Naive B cell (primary cell): ENCODE results near the gene PCSK2. TPM values are rescaled to one million over a fixed set of nuclear protein-coding genes. Genes with fewer than 3 reads are reported as not detected.
A peak's percentile ranks its signal among the peaks of the same experiment; 100 is the strongest.

Experiments
- ATAC-seq, 2 donors: fragments of 150-1000 bp; cut with Tn5 transposase; 2 replicates each; pipeline ENCODE4 v1.10.0; 2021; ENCODE audit warnings: low read depth in 2 of 2, mild to moderate bottlenecking in 2 of 2, moderate library complexity in 2 of 2
- DNase-seq: peaks from one replicate; pipeline ENCODE4 v3.0.0; 2022
- H3K27ac Mint-ChIP-seq, 6 donors: one replicate each; pipeline ENCODE4 v1.8.0; 2020 to 2022; ENCODE audit warnings: mild to moderate bottlenecking in 6 of 6, mixed read lengths in 6 of 6, moderate library complexity in 5 of 6, inconsistent platforms in 2 of 6
- H3K27me3 Mint-ChIP-seq, 3 donors: one replicate each; pipeline ENCODE4 v1.8.0; 2021 to 2022; ENCODE audit warnings: mixed read lengths in 3 of 3, mild to moderate bottlenecking in 1 of 3
- H3K36me3 Mint-ChIP-seq, 2 donors: one replicate each; pipeline ENCODE4 v1.8.0; 2020 to 2022; ENCODE audit warnings: mixed read lengths in 2 of 2, inconsistent platforms in 1 of 2, mild to moderate bottlenecking in 1 of 2
- H3K4me1 Mint-ChIP-seq, 3 donors: one replicate each; pipeline ENCODE4 v1.8.0; 2020 to 2022; ENCODE audit warnings: mixed read lengths in 3 of 3, inconsistent platforms in 1 of 3, mild to moderate bottlenecking in 1 of 3, moderate library complexity in 1 of 3
- H3K4me3 Mint-ChIP-seq, 8 donors: one replicate each; pipeline ENCODE4 v1.8.0; 2020 to 2022; ENCODE audit warnings: mild to moderate bottlenecking in 8 of 8, mixed read lengths in 8 of 8, moderate library complexity in 8 of 8, inconsistent platforms in 2 of 8
- H3K9me3 Mint-ChIP-seq, 7 donors: one replicate each; pipeline ENCODE4 v1.8.0; 2020 to 2022; ENCODE audit warnings: mixed read lengths in 7 of 7, mild to moderate bottlenecking in 5 of 7, inconsistent platforms in 2 of 7, moderate library complexity in 1 of 7
- polyA plus RNA-seq, 6 donors: library from polyadenylated mRNA; unstranded; fragments of 300-500 nt; fragmentation: Illumina TruSeq; gene quantifications; one replicate each; pipeline ENCODE4 v1.2.3, GENCODE V29; 2021; ENCODE audit warnings: low read depth in 6 of 6

PCSK2 gene
- polyA plus RNA-seq, 6 donors from 2014 or later = not detected

DNA sequence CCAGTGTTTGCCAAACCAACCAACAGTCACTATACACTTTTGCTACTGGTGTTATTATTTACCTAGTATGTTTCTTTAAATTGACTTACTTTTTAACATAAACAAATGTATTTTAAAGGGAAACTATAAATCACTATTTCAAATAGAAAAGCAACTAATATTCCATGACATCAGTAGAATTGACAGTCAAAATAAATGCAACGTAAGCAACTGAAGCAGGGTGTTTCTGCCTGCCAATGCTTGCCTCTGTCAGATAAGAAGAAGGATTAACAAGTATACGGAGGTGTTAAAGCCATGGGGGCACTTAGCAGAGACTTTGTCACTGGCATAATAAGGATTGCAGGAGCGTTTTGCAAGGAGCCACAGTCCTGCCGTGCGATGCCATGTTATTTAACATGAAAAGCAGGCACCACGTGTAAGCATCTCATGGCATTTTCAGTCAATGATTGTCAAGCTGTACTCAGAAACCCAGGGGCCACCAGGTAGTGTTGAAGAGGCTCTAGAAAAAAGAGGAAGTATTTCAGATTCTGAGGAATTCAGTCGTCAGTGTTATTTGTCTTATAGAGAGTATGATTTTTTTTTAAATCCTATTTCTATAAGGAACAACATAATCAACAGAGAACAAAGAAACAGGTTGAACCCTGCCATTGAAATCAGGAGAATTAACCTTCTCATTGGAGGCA, 172.6 kb downstream of the PCSK2 start:
- H3K4me1 Mint-ChIP-seq = no peaks in the 10 kb centered on the region
- no peak overlapping the region for H3K4me3 Mint-ChIP-seq
- H3K9me3 Mint-ChIP-seq = peaks cover 0 to 10% (median 0%) of the 10 kb centered on the region in 7 donors
- no peaks in the 10 kb centered on the region for H3K36me3 Mint-ChIP-seq
- no peak overlapping the region for H3K27ac Mint-ChIP-seq
- H3K27me3 Mint-ChIP-seq = peaks cover 6 to 13% (median 10%) of the 10 kb centered on the region in 3 donors
- ATAC-seq = no peak
- no peak for DNase-seq

GRCh38 chr20:17403461-17403860, 176.6 kb downstream of the PCSK2 start:
- no peak for DNase-seq

DNA sequence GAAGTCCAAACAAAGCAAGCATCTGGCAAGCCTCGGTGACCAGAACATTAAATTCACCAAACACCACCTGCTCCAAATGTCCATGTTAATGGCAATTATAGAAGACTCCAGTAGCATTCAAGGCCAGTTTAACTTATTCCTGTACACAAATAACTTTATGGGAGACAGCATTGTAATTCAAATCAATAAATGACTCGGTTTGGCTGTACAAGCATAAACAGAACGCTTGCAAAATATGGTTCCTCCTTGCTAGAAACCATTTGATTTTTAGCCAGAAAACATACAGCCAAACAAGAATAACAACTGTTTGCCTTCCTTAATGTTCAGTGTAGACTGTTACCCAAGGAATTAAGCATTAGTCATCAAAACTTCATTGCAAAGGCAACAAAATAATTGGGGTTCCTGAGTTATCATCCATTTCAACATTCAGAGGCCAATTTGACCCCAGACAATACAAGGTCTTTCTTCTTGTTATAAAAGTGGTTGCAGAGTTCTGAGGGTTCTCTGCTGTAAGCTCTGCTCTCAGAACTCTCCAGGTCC, 179.3 kb downstream of the PCSK2 start:
- ATAC-seq (no peak), DNase-seq (no peak)
- Mint-ChIP-seq H3K4me3 (no peak overlapping the region), H3K36me3 (no peaks in the 10 kb centered on the region), H3K27ac (peak overlapping the region in 1 of 6 donors; percentile 7), H3K27me3 (peaks cover 0 to 10% (median 6%) of the 10 kb centered on the region in 3 donors), H3K9me3 (peaks cover 0 to 8% (median 0%) of the 10 kb centered on the region in 7 donors), H3K4me1 (no peaks in the 10 kb centered on the region)

More at GRCh38 chr20:17403461-17403860, 176.6 kb downstream of the PCSK2 start:
- Mint-ChIP-seq H3K27me3 (peaks cover 5 to 10% (median 6%) of the 10 kb centered on the region in 3 donors), H3K4me3 (no peak overlapping the region), H3K36me3 (no peaks in the 10 kb centered on the region), H3K4me1 (no peaks in the 10 kb centered on the region), H3K9me3 (peaks cover 0 to 10% (median 0%) of the 10 kb centered on the region in 7 donors), H3K27ac (no peak overlapping the region)
- ATAC-seq = no peak

GRCh38 chr20:17407550-17407949, 180.7 kb downstream of the PCSK2 start:
- H3K4me3 Mint-ChIP-seq = no peak overlapping the region
- DNase-seq (no peak), ATAC-seq (no peak)
- no peaks in the 10 kb centered on the region for H3K4me1 Mint-ChIP-seq
- H3K27ac Mint-ChIP-seq = no peak overlapping the region
- H3K9me3 Mint-ChIP-seq = peaks cover 0 to 4% (median 0%) of the 10 kb centered on the region in 7 donors
- H3K27me3 Mint-ChIP-seq = peaks cover 0 to 10% (median 6%) of the 10 kb centered on the region in 3 donors
- H3K36me3 Mint-ChIP-seq = no peaks in the 10 kb centered on the region

GRCh38 chr20:17417225-17417624, 190.4 kb downstream of the PCSK2 start:
- H3K9me3 Mint-ChIP-seq = peaks cover 3 to 28% (median 11%) of the 10 kb centered on the region in 7 donors
- H3K4me1 Mint-ChIP-seq = no peaks in the 10 kb centered on the region
- no peak overlapping the region for H3K27ac Mint-ChIP-seq
- peaks cover 6 to 14% (median 7%) of the 10 kb centered on the region in 3 donors for H3K27me3 Mint-ChIP-seq
- no peak for ATAC-seq
- peaks cover 0 to 8% of the 10 kb centered on the region in 2 donors for H3K36me3 Mint-ChIP-seq
- DNase-seq = no peak
- no peak overlapping the region for H3K4me3 Mint-ChIP-seq

DNA sequence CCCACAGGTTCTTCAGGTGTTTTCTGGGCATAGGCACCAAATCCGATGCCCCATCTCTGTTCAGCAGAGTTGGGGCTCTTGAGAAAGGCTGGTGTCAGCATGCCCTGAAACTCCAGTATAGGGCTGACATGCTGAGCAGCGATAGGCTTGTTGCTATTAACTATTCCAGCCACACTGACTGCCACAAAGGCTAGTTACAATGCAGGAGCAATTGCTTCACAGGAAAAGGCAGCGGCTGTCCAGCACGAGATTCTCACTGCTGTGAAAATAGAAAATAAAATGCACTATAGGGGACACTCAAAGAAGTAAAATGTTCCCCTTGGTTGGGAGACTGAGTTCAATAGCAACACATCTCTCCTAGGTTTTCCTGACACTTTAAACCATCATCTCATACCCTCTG, 191.9 kb downstream of the PCSK2 start:
- H3K9me3 Mint-ChIP-seq = peaks cover 3 to 24% (median 11%) of the 10 kb centered on the region in 7 donors
- no peaks in the 10 kb centered on the region for H3K4me1 Mint-ChIP-seq
- no peak for ATAC-seq
- H3K27me3 Mint-ChIP-seq = peaks cover 6 to 14% (median 7%) of the 10 kb centered on the region in 3 donors
- H3K27ac Mint-ChIP-seq = no peak overlapping the region
- no peak overlapping the region for H3K4me3 Mint-ChIP-seq
- H3K36me3 Mint-ChIP-seq = peaks cover 0 to 6% of the 10 kb centered on the region in 2 donors
- no peak for DNase-seq

- Mint-ChIP-seq H3K27me3 (peaks cover 6 to 22% (median 7%) of the 10 kb centered on the region in 3 donors), H3K27ac (no peak overlapping the region), H3K9me3 (peaks cover 3 to 17% (median 7%) of the 10 kb centered on the region in 7 donors), H3K4me1 (no peaks in the 10 kb centered on the region), H3K4me3 (no peak overlapping the region), H3K36me3 (no peaks in the 10 kb centered on the region)
- ATAC-seq = no peak
- DNase-seq = no peak
Measured at GRCh38 chr20:17419479-17420041, 192.7 kb downstream of the PCSK2 start.

GRCh38 chr20:17421493-17421892, 194.7 kb downstream of the PCSK2 start:
- ATAC-seq = no peak
- DNase-seq = no peak
- Mint-ChIP-seq H3K27ac (no peak overlapping the region), H3K36me3 (no peaks in the 10 kb centered on the region), H3K27me3 (peaks cover 6 to 22% (median 7%) of the 10 kb centered on the region in 3 donors), H3K4me3 (no peak overlapping the region), H3K4me1 (no peaks in the 10 kb centered on the region), H3K9me3 (peaks cover 0 to 3% (median 0%) of the 10 kb centered on the region in 7 donors)

DNA sequence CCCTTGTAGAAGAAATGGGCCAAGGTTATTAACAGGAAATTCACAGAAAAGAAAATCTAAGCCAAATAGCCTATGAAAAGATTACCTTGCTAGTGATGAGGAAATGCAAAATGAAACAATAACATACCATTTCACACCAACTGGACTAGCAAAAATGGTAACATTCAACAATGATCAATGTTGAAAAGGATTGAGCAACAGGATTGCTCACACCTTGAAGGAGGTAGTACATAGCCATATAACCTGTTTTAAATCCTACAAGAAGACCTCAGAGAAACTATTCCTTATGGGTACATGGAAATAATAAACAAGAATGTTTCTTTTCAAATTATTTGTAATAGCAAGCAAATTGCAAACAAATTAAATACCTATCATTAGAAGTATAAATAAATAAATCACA, 196.9 kb downstream of the PCSK2 start:
- Mint-ChIP-seq H3K4me1 (no peaks in the 10 kb centered on the region), H3K27ac (no peak overlapping the region), H3K4me3 (no peak overlapping the region), H3K36me3 (no peaks in the 10 kb centered on the region), H3K27me3 (peaks cover 0 to 8% (median 6%) of the 10 kb centered on the region in 3 donors), H3K9me3 (peaks cover 0 to 3% (median 0%) of the 10 kb centered on the region in 7 donors)
- ATAC-seq = no peak
- DNase-seq = no peak

GRCh38 chr20:17427638-17428037, 200.8 kb downstream of the PCSK2 start:
- Mint-ChIP-seq H3K4me1 (no peaks in the 10 kb centered on the region), H3K27ac (no peak overlapping the region), H3K27me3 (peaks cover 4 to 21% (median 19%) of the 10 kb centered on the region in 3 donors), H3K36me3 (no peaks in the 10 kb centered on the region), H3K4me3 (no peak overlapping the region), H3K9me3 (peaks cover 0 to 3% (median 0%) of the 10 kb centered on the region in 7 donors)
- DNase-seq (no peak), ATAC-seq (no peak)

DNA sequence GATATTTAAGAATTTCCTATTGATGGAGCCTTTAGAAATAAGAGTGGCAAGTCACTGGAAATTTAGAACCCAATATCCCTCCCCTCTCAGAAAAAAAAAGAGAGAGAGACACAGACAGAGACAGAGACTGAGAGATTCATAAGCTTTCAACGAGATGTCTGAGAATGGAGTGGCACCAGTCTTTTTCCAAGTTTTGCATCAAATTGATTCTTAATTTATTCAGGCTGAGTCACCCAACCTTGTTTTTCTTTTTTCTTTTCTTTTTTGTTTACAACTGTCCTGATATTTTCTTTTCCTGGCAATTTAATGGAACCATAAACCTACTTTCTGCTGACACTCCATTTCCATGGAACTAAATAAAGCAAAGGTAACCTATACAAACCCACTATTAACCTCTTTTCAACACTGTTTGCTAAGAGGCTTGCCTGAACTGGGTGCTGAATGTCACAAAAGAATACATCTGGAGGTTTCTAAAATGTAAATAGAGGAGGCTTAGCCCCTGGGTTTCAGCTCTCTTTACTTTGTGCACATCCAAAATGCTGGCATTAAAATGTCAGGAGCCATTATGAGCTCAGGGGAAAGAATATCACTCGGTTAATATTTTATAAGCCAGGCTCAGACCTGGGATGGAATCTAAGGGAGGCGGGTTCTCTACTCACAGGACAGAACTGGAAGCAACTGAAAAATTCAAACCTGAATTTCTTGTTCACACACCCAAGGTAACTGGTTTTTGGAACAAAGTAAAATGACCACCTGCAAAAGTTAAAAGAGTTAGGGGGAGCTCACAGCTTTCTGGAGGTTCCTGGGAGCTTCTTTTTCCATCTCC, 203.5 kb downstream of the PCSK2 start:
- ATAC-seq = no peak
- peaks cover 8 to 26% (median 24%) of the 10 kb centered on the region in 3 donors for H3K27me3 Mint-ChIP-seq

DNA sequence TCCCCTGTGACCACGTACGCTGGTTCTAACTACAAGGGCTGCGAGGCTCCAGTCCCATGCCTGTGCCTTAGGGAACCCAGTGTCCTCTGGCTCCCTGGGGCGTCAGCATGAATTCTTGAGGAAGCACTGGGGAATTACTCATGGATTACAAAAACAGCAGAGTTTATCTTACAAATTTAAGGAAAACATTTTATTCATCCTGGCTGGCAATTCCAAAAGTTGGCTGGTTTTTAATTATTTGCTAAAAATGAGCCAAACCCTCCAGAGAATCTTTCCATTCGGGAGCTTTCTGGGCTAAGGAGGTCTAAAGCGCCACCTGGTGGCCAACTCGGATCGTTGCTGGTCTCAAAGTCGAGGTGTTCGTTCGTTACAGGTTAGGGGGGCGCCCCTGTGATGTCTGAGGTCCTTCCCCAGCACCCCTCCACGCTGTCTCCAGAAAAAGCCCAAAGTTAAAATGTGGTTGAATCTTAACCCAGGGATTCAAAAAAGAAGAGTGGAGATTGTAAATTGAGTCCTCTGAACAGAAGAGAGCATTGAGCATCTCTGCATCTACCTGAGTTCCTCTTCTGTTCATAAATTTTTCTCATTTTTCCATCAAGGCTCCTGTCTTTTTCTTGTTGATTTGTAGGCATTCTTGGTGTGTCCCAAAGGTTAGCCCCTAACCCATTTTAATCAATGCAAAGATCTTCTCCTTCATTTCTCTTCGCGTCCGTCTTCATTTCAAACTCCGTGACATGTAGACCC, 205.0 kb downstream of the PCSK2 start:
- Mint-ChIP-seq H3K4me1 (no peaks in the 10 kb centered on the region), H3K27me3 (peaks cover 13 to 34% (median 30%) of the 10 kb centered on the region in 3 donors), H3K27ac (no peak overlapping the region), H3K36me3 (no peaks in the 10 kb centered on the region), H3K9me3 (no peaks in the 10 kb centered on the region), H3K4me3 (no peak overlapping the region)
- ATAC-seq (no peak), DNase-seq (peak; percentile 11)

More for the DNA sequence above, 203.5 kb downstream of the PCSK2 start:
- Mint-ChIP-seq H3K4me3 (no peak overlapping the region), H3K36me3 (no peaks in the 10 kb centered on the region), H3K9me3 (no peaks in the 10 kb centered on the region), H3K27ac (no peak overlapping the region), H3K4me1 (no peaks in the 10 kb centered on the region)
- no peak for DNase-seq

DNA sequence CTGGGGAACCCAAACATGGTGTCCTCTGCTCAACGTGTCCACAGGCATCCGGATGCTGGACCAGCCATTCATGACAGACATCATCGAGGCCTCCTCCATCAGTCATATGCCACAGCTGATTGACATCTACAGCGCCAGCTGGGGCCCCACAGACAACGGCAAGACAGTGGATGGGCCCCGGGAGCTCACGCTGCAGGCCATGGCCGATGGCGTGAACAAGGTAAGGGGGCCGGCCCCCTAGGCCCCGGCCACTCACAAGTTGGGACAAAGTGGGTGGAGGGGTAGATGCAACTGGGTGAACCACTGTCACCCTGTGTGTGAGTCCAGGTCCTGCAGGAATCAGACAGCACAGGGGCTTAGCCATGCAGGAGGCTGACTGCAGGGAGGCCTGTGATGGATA, 209.8 kb downstream of the PCSK2 start:
- H3K27ac Mint-ChIP-seq = peak overlapping the region in 1 of 6 donors; percentile 24
- peaks cover 22 to 32% (median 27%) of the 10 kb centered on the region in 3 donors for H3K27me3 Mint-ChIP-seq
- ATAC-seq = no peak
- no peak for DNase-seq
- H3K9me3 Mint-ChIP-seq = peaks cover 0 to 7% (median 4%) of the 10 kb centered on the region in 7 donors
- no peaks in the 10 kb centered on the region for H3K4me1 Mint-ChIP-seq
- H3K4me3 Mint-ChIP-seq = no peak overlapping the region
- H3K36me3 Mint-ChIP-seq = peaks cover 0 to 8% of the 10 kb centered on the region in 2 donors
